H1 (cell line): ENCODE data around the gene CACNA1F. TPM values are rescaled to one million over a fixed set of nuclear protein-coding genes. Genes with fewer than 3 reads are reported as not detected.

ENCODE experiments used
- CHD7 ChIP-seq: fragments of 300-600 bp; sonication (generic); IDR thresholded peaks from 2 replicates; pipeline ENCODE4 v1.7.1; 2012; ENCODE audit warnings: low read length, moderate library complexity, mild to moderate bottlenecking, inconsistent platforms; ENCODE audit not compliant: insufficient replicate concordance
- CTCF ChIP-seq, 3 experiments: IDR thresholded peaks; 1 replicate in 2 of 3; 2 replicates in 1 of 3; pipeline versions ENCODE4 v1.5.1 to v1.6.1; 2011; ENCODE audit warnings: low read length in 3 of 3, mild to moderate bottlenecking in 3 of 3, inconsistent platforms in 2 of 3, low read depth in 1 of 3, moderate library complexity in 1 of 3; ENCODE audit not compliant: insufficient read depth in 1 of 3; ENCODE audit errors: control extremely low read depth in 1 of 3
- MAFK ChIP-seq: IDR thresholded peaks from 2 replicates; pipeline ENCODE4 v1.6.1; 2012; ENCODE audit warnings: low read depth, mild to moderate bottlenecking, improper control_type of control experiment, low read length
- polyA plus RNA-seq, 7 experiments: library from polyadenylated mRNA; depleted of rRNA in 3 of 7; stranded (reverse) in 5 of 7; unstranded in 2 of 7; fragments of >200 nt in 5 of 7; fragments of 200-250 nt in 2 of 7; gene quantifications; 1 replicate in 5 of 7; 2 replicates in 1 of 7; 4 replicates in 1 of 7; pipeline versions ENCODE4 v1.2.1 to v1.2.3, GENCODE V29; 2011 to 2013; ENCODE audit warnings: missing spikeins in 2 of 7, mixed read lengths in 2 of 7
- total RNA-seq: library from RNA; stranded (reverse); fragmentation: NEBNext Ultra II Directional; extraction: Animal tissue kit (Norgen Biotek cat#: 25700); gene quantifications from 2 replicates; pipeline ENCODE4 v1.2.1, GENCODE V29; 2021

Gene CACNA1F
- total and polyA plus RNA-seq, 2 of the 8 experiments (the other 6 are each of a cell fraction or from before 2014, with no cell fraction given): 0.59 to 0.84 TPM

GRCh38 chrX:49161632-49162031 is 71.5 kb downstream of the CACNA1F start (continued):
- TF ChIP-seq CHD7: no peak
- TF ChIP-seq CTCF (IDR thresholded peaks at IDR 0.05; ENCODE audit: control extremely low read depth in 1 of 3, insufficient read depth in 1 of 3, low read depth in 1 of 3, low read length in 3 of 3): no peak
- no peak for TF ChIP-seq MAFK
